ENCODE data around the gene ADAMTS6. TPM values are rescaled to one million over a fixed set of nuclear protein-coding genes. Genes with fewer than 3 reads are reported as not detected.
A peak's percentile ranks its signal among the peaks of the same experiment; 100 is the strongest.

The ADAMTS6 gene
- total RNA-seq, 6 donors from 2014 or later: 2.2 to 19.4 (median 6.5) TPM

DNA sequence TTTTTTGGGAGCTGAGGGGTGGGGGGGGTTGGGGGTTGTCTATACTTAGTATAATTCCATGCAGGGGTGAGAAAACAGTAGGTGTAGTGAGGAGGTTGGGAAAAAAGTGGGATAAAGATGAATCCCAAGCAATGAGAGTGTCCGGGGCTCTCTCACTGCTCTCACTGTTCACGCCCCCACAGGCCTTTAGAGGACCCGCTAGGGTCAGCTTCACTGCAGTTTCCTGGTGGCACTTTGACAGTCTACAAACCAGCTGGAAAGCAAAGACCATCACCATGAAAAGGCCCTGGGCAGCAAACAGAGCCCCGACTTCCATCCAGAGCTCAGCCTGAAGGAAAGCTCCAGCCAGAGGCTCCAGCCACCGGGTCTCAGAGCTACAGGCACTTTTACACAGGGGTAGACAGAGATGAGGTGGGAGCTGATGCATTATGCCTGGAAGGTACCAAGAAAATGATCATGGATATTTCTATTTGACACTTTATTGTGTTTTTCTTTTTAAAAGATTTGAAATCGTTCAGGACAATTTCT is 355.1 kb downstream of the ADAMTS6 start:
- no peaks in the 10 kb centered on the region for H3K36me3 ChIP-seq
- no peak for TF ChIP-seq EP300 (IDR thresholded peaks at IDR 0.05)
- TF ChIP-seq POLR2AphosphoS5 (IDR thresholded peaks at IDR 0.05): no peak
- no peak for TF ChIP-seq POLR2A (IDR thresholded peaks at IDR 0.05)
- TF ChIP-seq, protein P1, sequence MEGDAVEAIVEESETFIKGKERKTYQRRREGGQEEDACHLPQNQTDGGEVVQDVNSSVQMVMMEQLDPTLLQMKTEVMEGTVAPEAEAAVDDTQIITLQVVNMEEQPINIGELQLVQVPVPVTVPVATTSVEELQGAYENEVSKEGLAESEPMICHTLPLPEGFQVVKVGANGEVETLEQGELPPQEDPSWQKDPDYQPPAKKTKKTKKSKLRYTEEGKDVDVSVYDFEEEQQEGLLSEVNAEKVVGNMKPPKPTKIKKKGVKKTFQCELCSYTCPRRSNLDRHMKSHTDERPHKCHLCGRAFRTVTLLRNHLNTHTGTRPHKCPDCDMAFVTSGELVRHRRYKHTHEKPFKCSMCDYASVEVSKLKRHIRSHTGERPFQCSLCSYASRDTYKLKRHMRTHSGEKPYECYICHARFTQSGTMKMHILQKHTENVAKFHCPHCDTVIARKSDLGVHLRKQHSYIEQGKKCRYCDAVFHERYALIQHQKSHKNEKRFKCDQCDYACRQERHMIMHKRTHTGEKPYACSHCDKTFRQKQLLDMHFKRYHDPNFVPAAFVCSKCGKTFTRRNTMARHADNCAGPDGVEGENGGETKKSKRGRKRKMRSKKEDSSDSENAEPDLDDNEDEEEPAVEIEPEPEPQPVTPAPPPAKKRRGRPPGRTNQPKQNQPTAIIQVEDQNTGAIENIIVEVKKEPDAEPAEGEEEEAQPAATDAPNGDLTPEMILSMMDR (IDR thresholded peaks at IDR 0.05): no peak
- H3K27ac ChIP-seq: peak overlapping the region in 1 of 4 donors; percentile 46
- 74 to 75% methylated on average over 6 of the region's 6 CpGs for WGBS, 2 donors
- DNase-seq (no peak), ATAC-seq (ENCODE audit: low FRiP score in 2 of 2) (no peak)
- H3K27me3 ChIP-seq: no peaks in the 10 kb centered on the region
- H3K4me3 ChIP-seq: no peak overlapping the region
- H3K9me3 ChIP-seq: no peaks in the 10 kb centered on the region
- H3K4me1 ChIP-seq: peaks cover 0 to 10% (median 7%) of the 10 kb centered on the region in 4 donors

DNA sequence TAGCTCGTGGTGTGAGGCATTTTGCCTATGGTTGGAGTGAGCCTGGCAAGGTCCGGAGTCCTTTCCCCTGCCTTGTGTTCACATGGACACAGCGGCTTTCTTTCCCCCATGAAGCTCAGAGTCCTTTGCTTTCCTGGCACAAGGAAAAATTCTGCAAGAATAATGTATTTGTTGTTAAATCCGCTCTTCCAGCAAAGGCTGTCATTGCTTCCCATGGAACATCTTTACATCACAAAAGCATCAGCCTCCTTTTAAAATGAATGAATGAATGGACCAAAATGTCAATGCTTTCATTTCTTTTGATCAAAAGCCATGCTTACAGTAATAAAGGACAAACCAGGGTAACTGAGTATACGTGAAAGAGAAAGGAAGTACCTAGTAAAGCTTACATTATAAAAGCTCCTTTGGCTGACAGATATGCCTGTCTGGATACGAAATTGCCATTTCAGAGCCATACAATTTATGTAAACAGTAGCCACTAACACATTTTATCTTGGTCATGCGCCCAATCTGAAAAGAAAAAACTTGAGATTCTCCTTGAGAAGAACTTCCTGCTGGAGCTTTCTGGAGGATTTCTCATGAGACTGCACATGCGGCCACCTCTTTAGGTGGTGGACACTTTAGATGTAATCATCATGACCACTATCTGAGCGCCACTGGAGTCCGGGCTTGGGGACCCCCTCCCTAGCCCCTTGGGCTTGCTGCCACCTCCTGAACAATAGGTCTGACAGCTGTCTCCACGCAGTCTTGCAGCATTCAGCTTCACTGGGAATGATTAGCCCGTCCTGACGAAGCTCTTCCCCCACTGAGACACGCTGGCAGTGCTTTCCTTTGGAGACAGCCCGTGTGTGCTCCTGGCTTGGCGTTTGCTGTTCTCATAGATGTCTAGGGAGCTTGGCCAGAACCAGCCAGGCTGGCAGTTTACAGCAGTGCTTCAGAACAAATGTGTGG is 355.9 kb downstream of the ADAMTS6 start:
- 54 to 63% methylated on average over 10 to 16 of the region's 16 CpGs for WGBS, 2 donors
- Histone ChIP-seq H3K27me3 (no peaks in the 10 kb centered on the region), H3K9me3 (no peaks in the 10 kb centered on the region), H3K4me1 (peaks cover 0 to 10% (median 7%) of the 10 kb centered on the region in 4 donors), H3K4me3 (no peak overlapping the region), H3K36me3 (no peaks in the 10 kb centered on the region), H3K27ac (peak overlapping the region in 1 of 4 donors; percentile 46)
- TF ChIP-seq POLR2AphosphoS5 (IDR thresholded peaks at IDR 0.05): no peak
- TF ChIP-seq POLR2A (IDR thresholded peaks at IDR 0.05): no peak
- TF ChIP-seq, protein P1 (IDR thresholded peaks at IDR 0.05): no peak
- TF ChIP-seq EP300 (IDR thresholded peaks at IDR 0.05): no peak
- no peak for ATAC-seq (ENCODE audit: low FRiP score in 2 of 2)
- no peak for DNase-seq

DNA sequence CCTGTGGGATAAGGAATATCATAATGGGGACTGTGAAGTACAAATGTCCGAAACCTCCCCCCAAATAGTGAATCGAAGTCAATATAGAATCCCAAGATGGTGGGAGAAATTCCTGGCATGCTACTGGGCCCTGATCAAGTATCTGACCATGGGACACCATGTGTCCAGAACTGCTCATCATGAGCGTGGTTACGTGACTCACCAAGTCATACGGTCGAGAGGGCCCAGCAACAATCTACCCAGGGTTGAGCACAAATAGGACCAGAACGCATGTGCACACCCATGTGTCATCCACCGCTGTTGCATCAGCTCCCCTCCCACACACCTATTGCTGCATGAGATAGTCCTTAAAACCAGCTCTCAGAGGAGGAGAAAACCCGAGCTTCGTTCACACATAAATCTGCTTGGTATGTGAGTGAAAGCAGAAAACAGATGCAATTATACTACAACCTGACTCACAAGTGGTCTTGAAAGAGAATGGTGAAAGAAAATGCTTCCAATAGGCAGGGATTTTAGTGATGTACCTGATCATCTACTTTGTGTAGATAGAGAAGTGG is 359.8 kb downstream of the ADAMTS6 start:
- WGBS, 2 donors: 91 to 94% methylated on average over 10 of the region's 10 CpGs
- DNase-seq: no peak
- TF ChIP-seq POLR2AphosphoS5 (IDR thresholded peaks at IDR 0.05) (no peak), EP300 (IDR thresholded peaks at IDR 0.05) (no peak)
- TF ChIP-seq, protein P1 (IDR thresholded peaks at IDR 0.05): no peak
- Histone ChIP-seq H3K9me3 (peaks cover 0 to 6% (median 2%) of the 10 kb centered on the region in 4 donors), H3K4me1 (peaks cover 0 to 10% (median 7%) of the 10 kb centered on the region in 4 donors), H3K36me3 (no peaks in the 10 kb centered on the region), H3K27me3 (no peaks in the 10 kb centered on the region), H3K27ac (no peak overlapping the region), H3K4me3 (no peak overlapping the region)
- ATAC-seq (ENCODE audit: low FRiP score in 2 of 2): no peak

DNA sequence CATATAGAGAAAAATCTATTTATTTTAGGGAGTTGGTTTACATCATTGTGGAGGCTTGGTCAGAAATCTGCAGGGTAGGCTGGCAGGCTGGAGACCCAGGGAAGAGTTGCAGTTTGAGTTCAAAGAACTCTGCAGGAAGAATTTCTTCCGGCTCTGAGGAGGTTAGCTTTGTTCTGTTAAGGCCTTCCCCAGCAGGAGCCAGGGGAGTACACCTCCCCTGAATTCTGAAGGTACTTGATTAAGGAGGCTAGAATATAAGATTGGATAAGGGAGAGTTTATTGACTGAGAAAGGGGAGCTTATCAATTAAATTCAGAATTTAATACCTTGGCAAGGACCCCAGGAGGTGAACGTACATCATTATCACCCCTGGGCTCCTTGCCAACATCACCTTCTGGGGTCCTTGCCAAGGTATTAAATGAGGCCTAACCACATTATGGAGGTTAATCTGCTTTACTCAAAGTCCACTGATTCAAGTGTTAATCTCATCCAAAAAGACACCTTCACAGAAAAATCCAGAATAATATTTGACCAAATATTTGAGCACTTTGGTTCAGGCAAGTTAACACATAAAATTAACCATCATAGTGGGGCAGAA is 361.3 kb downstream of the ADAMTS6 start:
- H3K4me1 ChIP-seq: no peaks in the 10 kb centered on the region
- H3K9me3 ChIP-seq: peaks cover 0 to 6% (median 2%) of the 10 kb centered on the region in 4 donors
- no peak for DNase-seq
- H3K36me3 ChIP-seq: no peaks in the 10 kb centered on the region
- no peak overlapping the region for H3K27ac ChIP-seq
- 68 to 72% methylated on average over 2 of the region's 2 CpGs for WGBS, 2 donors
- no peak overlapping the region for H3K4me3 ChIP-seq
- no peaks in the 10 kb centered on the region for H3K27me3 ChIP-seq
- TF ChIP-seq POLR2A (IDR thresholded peaks at IDR 0.05) (no peak), POLR2AphosphoS5 (IDR thresholded peaks at IDR 0.05) (no peak), EP300 (IDR thresholded peaks at IDR 0.05) (no peak)
- TF ChIP-seq, protein P1 (IDR thresholded peaks at IDR 0.05): no peak
- ATAC-seq (ENCODE audit: low FRiP score in 2 of 2): no peak

Measured in upper lobe of left lung (tissue), 6 donors.